ENCODE results near the gene ATG3. TPM values are rescaled to one million over a fixed set of nuclear protein-coding genes. Genes with fewer than 3 reads are reported as not detected.

The ATG3 gene
- total and polyA plus RNA-seq, 2 of the 8 experiments (the other 6 are each of a cell fraction or from before 2014, with no cell fraction given) = 27.3 to 55.3 TPM

DNA sequence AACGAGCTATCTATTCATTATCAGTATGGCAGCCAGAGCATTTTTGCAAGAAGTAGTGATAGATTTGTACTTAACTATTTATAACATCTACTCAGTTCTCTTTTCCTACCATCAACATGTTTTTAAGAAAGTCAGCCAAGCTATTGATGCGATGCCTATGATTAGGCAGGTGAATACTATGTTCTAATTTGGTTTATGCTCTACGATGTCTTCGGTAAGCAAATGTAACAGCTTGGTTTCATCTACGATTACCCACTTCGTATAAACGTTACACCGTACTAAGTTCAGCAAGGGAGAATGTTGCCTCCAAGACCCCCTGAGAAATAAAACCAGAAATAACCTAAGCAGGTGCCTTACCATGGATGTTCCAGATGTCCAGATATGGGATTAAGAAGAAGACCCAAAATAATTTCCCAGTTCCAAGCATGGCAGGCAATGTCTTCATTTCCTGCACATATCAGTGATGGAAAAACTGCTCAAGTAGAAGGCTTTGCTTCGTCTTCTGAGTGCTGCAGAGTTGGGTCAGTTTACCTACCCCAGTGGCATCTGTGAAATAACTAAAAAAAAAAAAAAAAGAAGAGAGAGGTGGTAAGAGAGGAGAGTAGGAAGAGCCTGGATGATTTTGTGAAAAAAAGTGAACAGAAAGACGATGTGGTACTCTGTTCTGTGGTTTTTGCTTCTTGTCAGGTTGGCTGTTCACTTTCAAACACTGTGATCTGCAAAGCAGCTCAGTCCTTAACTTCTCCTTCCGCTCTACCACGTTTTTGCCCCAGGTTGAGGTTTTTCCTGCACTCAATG is 62.6 kb downstream of the ATG3 start, which contains the start of gene BTLA:
TSS of gene BTLA (minus strand) at position 559 of the 798 bp plus-strand sequence. CDS start at position 445, 114 bp downstream.
- Histone ChIP-seq H2AFZ (ENCODE audit: low read length) (no peak within 1 kb of the TSS), H3K4me2 (ENCODE audit: insufficient read depth in 1 of 2, low read depth in 2 of 2, low read length in 2 of 2) (no peak within 1 kb of the TSS), H3K36me3 (ENCODE audit: control insufficient read depth in 2 of 4, insufficient read depth in 4 of 4, low read length in 3 of 4) (no peaks in the 10 kb centered on the region), H3K27me3 (replicated peaks in 1 of 4; ENCODE audit: control insufficient read depth in 3 of 4, extremely low read depth in 1 of 4, insufficient read depth in 3 of 4, low read length in 3 of 4) (no peaks in the 10 kb centered on the region), H3K79me1 (ENCODE audit: low read depth, low read length) (no peaks in the 10 kb centered on the region), H2BK20ac (ENCODE audit: low read length) (no peak within 1 kb of the TSS), H3K23ac (ENCODE audit: insufficient read length) (no peak within 1 kb of the TSS), H4K5ac (ENCODE audit: insufficient read length, low read depth, low read length) (no peak within 1 kb of the TSS), H3K4me1 (replicated peaks in 1 of 4; ENCODE audit: control insufficient read depth in 3 of 4, insufficient read depth in 4 of 4, low read length in 3 of 4) (0 out of 7 replicates have a peak, but pooled peaks cover 0 to 2% (median 0%) of the 10 kb centered on the region in 4 experiments), H4K8ac (ENCODE audit: extremely low read depth, insufficient read depth, low read length) (no peak within 1 kb of the TSS), H2AK5ac (ENCODE audit: low read depth, low read length) (no peak within 1 kb of the TSS), H2BK15ac (ENCODE audit: low read length) (no peak within 1 kb of the TSS), H4K20me1 (replicated peaks in 1 of 2; ENCODE audit: control insufficient read depth in 1 of 2, insufficient read depth in 2 of 2, low read length in 2 of 2) (no peaks in the 10 kb centered on the region), H3K4ac (replicated peaks; ENCODE audit: insufficient read length, low read depth, low read length) (no peak within 1 kb of the TSS), H4K91ac (replicated peaks; ENCODE audit: insufficient read length, low read length) (no peak within 1 kb of the TSS), H3K9ac (replicated peaks in 1 of 4; ENCODE audit: extremely low read depth in 1 of 4, low read depth in 3 of 4, low read length in 3 of 4) (no peak within 1 kb of the TSS), H3K14ac (ENCODE audit: insufficient read length) (no peak within 1 kb of the TSS), H3K18ac (ENCODE audit: extremely low read depth, low read length) (no peak within 1 kb of the TSS), H3K9me3 (ENCODE audit: insufficient read depth in 2 of 2, low read depth in 1 of 2, low read length in 1 of 2) (no peaks in the 10 kb centered on the region; a peak in 1 of 4 replicates), H3K56ac (replicated peaks; ENCODE audit: insufficient read length, low read depth, low read length) (no peak within 1 kb of the TSS), H2BK5ac (ENCODE audit: low read depth, low read length) (no peak within 1 kb of the TSS), H3K4me3 (ENCODE audit: extremely low read depth in 1 of 4, insufficient read depth in 2 of 4, low read depth in 3 of 4, low read length in 4 of 4) (no peak within 1 kb of the TSS), H2BK120ac (replicated peaks; ENCODE audit: low read depth, low read length) (no peak within 1 kb of the TSS), H3K79me2 (ENCODE audit: control insufficient read depth in 1 of 2, insufficient read depth in 2 of 2, low read length in 2 of 2) (no peaks in the 10 kb centered on the region), H2BK12ac (ENCODE audit: low read depth, low read length) (no peak within 1 kb of the TSS), H3K27ac (ENCODE audit: low read depth, low read length) (no peak within 1 kb of the TSS), H3K23me2 (ENCODE audit: low read depth, low read length) (no peaks in the 10 kb centered on the region)
- FAIRE-seq = no peak
- 91% methylated on average over 12 of the region's 12 CpGs; no CpG with 5 or more reads in 1 of the 2 experiments for WGBS, 2 experiments (ENCODE audit: extremely low coverage in 1 of 2, insufficient coverage in 1 of 2, insufficient read length in 1 of 2, insufficient replicate concordance in 2 of 2, low coverage in 1 of 2, low lambda C conversion rate in 2 of 2, missing lambda C conversion rate in 1 of 2)
- ChIA-PET CTCF (ENCODE audit: partially characterized antibody) (interaction anchor here (0.9 kb wide), 1 partner anchor 203 kb away, joined by 3 read pairs; no protein-coding TSS in a partner anchor), POLR2A (ENCODE audit: partially characterized antibody) (no interaction called here)
- DNase-seq (ENCODE audit: low read depth in 1 of 2, low spot score in 2 of 2) = no peak
- no peak for TF ChIP-seq RAD21 (IDR thresholded peaks at IDR 0.05 in 1 of 2, conservative IDR thresholded peaks at IDR 0.05 in 1 of 2; ENCODE audit: low read depth in 2 of 2, low read length in 2 of 2)
- TF ChIP-seq EP300 (IDR thresholded peaks at IDR 0.05; ENCODE audit: borderline replicate concordance in 1 of 2, low read depth in 2 of 2, low read length in 2 of 2) = no peak
